Neutrophil (primary cell): ENCODE data around the gene SSNA1.

ENCODE experiments used
- H3K27ac ChIP-seq: fragments of 200-600 bp; sonication (generic); 2 replicates; pipeline ENCODE4 v1.5.1; 2016; ENCODE audit warnings: mild to moderate bottlenecking, moderate library complexity
- H3K27me3 ChIP-seq: fragments of 200-600 bp; sonication (generic); 2 replicates; pipeline ENCODE4 v1.6.0; 2016; ENCODE audit warnings: mild to moderate bottlenecking
- H3K36me3 ChIP-seq: fragments of 200-600 bp; sonication (generic); 2 replicates; pipeline ENCODE4 v1.5.1; 2017
- H3K4me1 ChIP-seq, 2 experiments: fragments of 200-600 bp in 1 of 2; sonication (generic) in 1 of 2; 1 replicate in 1 of 2; 2 replicates in 1 of 2; pipeline versions ENCODE4 v1.5.1 to v1.6.1; 2013 to 2016; ENCODE audit warnings: low read depth in 1 of 2, low read length in 1 of 2, mild to moderate bottlenecking in 1 of 2, moderate library complexity in 1 of 2; ENCODE audit not compliant: control insufficient read depth in 1 of 2, insufficient read depth in 1 of 2
- H3K4me3 ChIP-seq, 2 experiments: fragments of 200-600 bp in 1 of 2; sonication (generic) in 1 of 2; 1 replicate in 1 of 2; 2 replicates in 1 of 2; pipeline ENCODE4 v1.5.1; 2013 to 2016; ENCODE audit warnings: low read depth in 1 of 2, low read length in 1 of 2, mild to moderate bottlenecking in 1 of 2, moderate library complexity in 1 of 2
- H3K9me3 ChIP-seq: fragments of 200-600 bp; sonication (generic); 2 replicates; pipeline ENCODE4 v1.5.1; 2016
- CTCF ChIP-seq: fragments of 200-600 bp; sonication (generic); IDR thresholded peaks from 2 replicates; pipeline ENCODE4 v1.5.1; 2016; ENCODE audit warnings: antibody characterized with exemption

The SSNA1 gene

GRCh38 chr9:137167747-137168572, 20.5 kb upstream of the SSNA1 start:
- Histone ChIP-seq H3K27me3 (peaks cover 100% of the 10 kb centered on the region), H3K27ac (no peak overlapping the region), H3K9me3 (no peaks in the 10 kb centered on the region), H3K4me1 (peaks cover 0 to 10% of the 10 kb centered on the region in 2 experiments), H3K36me3 (no peaks in the 10 kb centered on the region), H3K4me3 (no peak overlapping the region)
- TF ChIP-seq CTCF, result no peak

GRCh38 chr9:137168573-137168903, 19.9 kb upstream of the SSNA1 start:
- H3K27ac ChIP-seq, result no peak overlapping the region
- peaks cover 100% of the 10 kb centered on the region for H3K27me3 ChIP-seq
- no peaks in the 10 kb centered on the region for H3K9me3 ChIP-seq
- peaks cover 0 to 4% of the 10 kb centered on the region in 2 experiments for H3K4me1 ChIP-seq
- H3K36me3 ChIP-seq, result no peaks in the 10 kb centered on the region
- H3K4me3 ChIP-seq, result no peak overlapping the region
- no peak for TF ChIP-seq CTCF

GRCh38 chr9:137168904-137169856, 19.3 kb upstream of the SSNA1 start:
- no peak for TF ChIP-seq CTCF
- no peak overlapping the region for H3K27ac ChIP-seq
- H3K9me3 ChIP-seq, result no peaks in the 10 kb centered on the region
- H3K27me3 ChIP-seq, result peaks cover 100% of the 10 kb centered on the region
- H3K4me3 ChIP-seq, result no peak overlapping the region
- H3K36me3 ChIP-seq, result no peaks in the 10 kb centered on the region
- H3K4me1 ChIP-seq, result peaks cover 0 to 4% of the 10 kb centered on the region in 2 experiments

GRCh38 chr9:137169896-137170358, 18.5 kb upstream of the SSNA1 start, which contains the start of gene LRRC26:
Gene LRRC26, minus strand, starts transcription at chr9:137170051. Its CDS starts 108 bp downstream, at chr9:137169943.
- H3K4me3 ChIP-seq, result no peak within 1 kb of the TSS
- peaks cover 100% of the 10 kb centered on the region for H3K27me3 ChIP-seq
- no peak within 1 kb of the TSS for H3K27ac ChIP-seq
- no peaks in the 10 kb centered on the region for H3K36me3 ChIP-seq
- H3K9me3 ChIP-seq, result no peaks in the 10 kb centered on the region
- peaks cover 0 to 4% of the 10 kb centered on the region in 2 experiments for H3K4me1 ChIP-seq
- TF ChIP-seq CTCF, result no peak

GRCh38 chr9:137170486-137171148, 17.9 kb upstream of the SSNA1 start:
- Histone ChIP-seq H3K4me3 (no peak overlapping the region), H3K27me3 (peaks cover 100% of the 10 kb centered on the region), H3K27ac (no peak overlapping the region), H3K4me1 (peaks cover 0 to 4% of the 10 kb centered on the region in 2 experiments), H3K36me3 (no peaks in the 10 kb centered on the region), H3K9me3 (no peaks in the 10 kb centered on the region)
- TF ChIP-seq CTCF, result no peak
